PC-9 (cell line): ENCODE data around the gene PRCP.

Experiments used
- CTCF ChIP-seq: fragments of 200-600 bp; sonication (generic); conservative IDR thresholded peaks from 2 replicates; pipeline ENCODE4 v1.6.1; 2017; ENCODE audit warnings: mixed run types, antibody characterized with exemption, mild to moderate bottlenecking, moderate library complexity
- EZH2 ChIP-seq: fragments of 200-600 bp; sonication (generic); IDR thresholded peaks from 2 replicates; pipeline ENCODE4 v1.8.0; 2017; ENCODE audit warnings: antibody characterized with exemption, low read depth

- TF ChIP-seq CTCF: no peak
- no peak for TF ChIP-seq EZH2
Observed at GRCh38 chr11:82811369-82811768, 88.9 kb downstream of the PRCP start.
